H9 (cell line): ENCODE data around the gene TTC39C. TPM values are rescaled to one million over a fixed set of nuclear protein-coding genes. Genes with fewer than 3 reads are reported as not detected.

Experiments used
- DNase-seq: peaks from one replicate; pipeline ENCODE4 v3.0.0-alpha.2; 2017
- H2AFZ ChIP-seq: one replicate; pipeline ENCODE4 v1.6.1; 2013; ENCODE audit warnings: mild to moderate bottlenecking, low read length, control low read depth, moderate library complexity
- H2AK5ac ChIP-seq: 2 replicates; pipeline ENCODE4 v1.6.1; 2013; ENCODE audit warnings: low read length, control low read depth, mixed read lengths; ENCODE audit not compliant: insufficient read length
- H2BK120ac ChIP-seq: one replicate; pipeline ENCODE4 v1.6.1; 2013; ENCODE audit warnings: low read depth, mild to moderate bottlenecking, low read length, control low read depth, inconsistent platforms; ENCODE audit not compliant: poor library complexity, severe bottlenecking
- H2BK12ac ChIP-seq: 2 replicates; pipeline ENCODE4 v1.6.1; 2013; ENCODE audit warnings: low read length, control low read depth, mixed read lengths, low read depth; ENCODE audit not compliant: insufficient read length
- H2BK15ac ChIP-seq: 2 replicates; pipeline ENCODE4 v1.6.1; 2013; ENCODE audit warnings: low read depth, low read length, control low read depth
- H2BK20ac ChIP-seq: one replicate; pipeline ENCODE4 v1.6.1; 2013; ENCODE audit warnings: low read depth, mild to moderate bottlenecking, low read length, control low read depth, inconsistent platforms; ENCODE audit not compliant: poor library complexity, severe bottlenecking
- H2BK5ac ChIP-seq: 2 replicates; pipeline ENCODE4 v1.6.1; 2013; ENCODE audit warnings: low read length, control low read depth, mixed read lengths; ENCODE audit not compliant: insufficient read length
- H3K14ac ChIP-seq: 2 replicates; pipeline ENCODE4 v1.6.1; 2013; ENCODE audit warnings: low read length, control low read depth; ENCODE audit not compliant: insufficient read depth
- H3K18ac ChIP-seq: 2 replicates; pipeline ENCODE4 v1.6.1; 2013; ENCODE audit warnings: low read depth, mild to moderate bottlenecking, mixed read lengths, low read length, control low read depth; ENCODE audit not compliant: insufficient read length
- H3K23ac ChIP-seq: 2 replicates; pipeline ENCODE4 v1.6.1; 2013; ENCODE audit warnings: low read length, control low read depth, mixed read lengths, low read depth; ENCODE audit not compliant: insufficient read length
- H3K23me2 ChIP-seq: 2 replicates; pipeline ENCODE4 v1.6.1; 2013; ENCODE audit warnings: low read depth, mild to moderate bottlenecking, mixed read lengths, low read length, control low read depth; ENCODE audit not compliant: insufficient read length, poor library complexity, severe bottlenecking
- H3K27ac ChIP-seq: 2 replicates; pipeline ENCODE4 v1.5.1; 2013; ENCODE audit warnings: low read length, control low read depth, mixed read lengths, low read depth; ENCODE audit not compliant: insufficient read length
- H3K27me3 ChIP-seq: 2 replicates; pipeline ENCODE4 v1.6.1; 2013; ENCODE audit warnings: low read length, control low read depth, inconsistent platforms; ENCODE audit not compliant: insufficient read depth
- H3K4ac ChIP-seq: 2 replicates; pipeline ENCODE4 v1.6.1; 2013; ENCODE audit warnings: low read depth, mild to moderate bottlenecking, control low read depth, inconsistent platforms, low read length, moderate library complexity
- H3K4me1 ChIP-seq: 2 replicates; pipeline ENCODE4 v1.6.1; 2013; ENCODE audit warnings: low read length, control low read depth, inconsistent platforms; ENCODE audit not compliant: insufficient read depth
- H3K4me2 ChIP-seq: 2 replicates; pipeline ENCODE4 v1.6.1; 2013; ENCODE audit warnings: low read length, control low read depth, mixed read lengths; ENCODE audit not compliant: insufficient read length, insufficient read depth
- H3K56ac ChIP-seq: 2 replicates; pipeline ENCODE4 v1.6.1; 2013; ENCODE audit warnings: low read depth, mild to moderate bottlenecking, mixed read lengths, low read length, control low read depth; ENCODE audit not compliant: insufficient read length
- H3K79me1 ChIP-seq: 2 replicates; pipeline ENCODE4 v1.6.1; 2013; ENCODE audit warnings: low read depth, mild to moderate bottlenecking, moderate library complexity, low read length, control low read depth, inconsistent platforms; ENCODE audit not compliant: insufficient read depth, poor library complexity, severe bottlenecking
- H3K79me2 ChIP-seq: 2 replicates; pipeline ENCODE4 v1.6.1; 2013; ENCODE audit warnings: low read length, control low read depth, inconsistent platforms; ENCODE audit not compliant: insufficient read depth
- H3K9ac ChIP-seq: 2 replicates; pipeline ENCODE4 v1.6.1; 2013; ENCODE audit warnings: low read length, control low read depth, mixed read lengths; ENCODE audit not compliant: insufficient read length; ENCODE audit errors: extremely low read depth
- H3K9me3 ChIP-seq: one replicate; pipeline ENCODE4 v1.6.1; 2013; ENCODE audit warnings: low read depth, low read length, inconsistent platforms; ENCODE audit not compliant: control insufficient read depth
- H3T11ph ChIP-seq: one replicate; pipeline ENCODE4 v1.6.1; 2013; ENCODE audit warnings: mild to moderate bottlenecking, low read length, control low read depth, inconsistent platforms
- H4K20me1 ChIP-seq: one replicate; pipeline ENCODE4 v1.6.1; 2013; ENCODE audit not compliant: control insufficient read depth, insufficient read length, insufficient read depth
- H4K5ac ChIP-seq: 2 replicates; pipeline ENCODE4 v1.6.1; 2013; ENCODE audit warnings: low read depth, mild to moderate bottlenecking, mixed read lengths, low read length, control low read depth; ENCODE audit not compliant: insufficient read length
- H4K8ac ChIP-seq: replicated peaks from 2 replicates; pipeline ENCODE4 v1.6.1; 2013; ENCODE audit warnings: low read length, control low read depth, mixed read lengths, low read depth; ENCODE audit not compliant: insufficient read length
- H4K91ac ChIP-seq: 2 replicates; pipeline ENCODE4 v1.6.1; 2013; ENCODE audit warnings: low read depth, mild to moderate bottlenecking, moderate library complexity, mixed read lengths, low read length, control low read depth; ENCODE audit not compliant: insufficient read length
- H3K27ac Mint-ChIP-seq, 3 experiments: 2 replicates in 2 of 3; 3 replicates in 1 of 3; pipeline ENCODE4 v1.8.0; 2020 to 2021; ENCODE audit warnings: mixed read lengths in 3 of 3, mild to moderate bottlenecking in 1 of 3, moderate library complexity in 1 of 3
- H3K27me3 Mint-ChIP-seq: 2 replicates; pipeline ENCODE4 v1.8.0; 2021; ENCODE audit warnings: low read depth, mild to moderate bottlenecking, moderate library complexity, mixed read lengths
- H3K36me3 Mint-ChIP-seq, 3 experiments: 2 replicates in 2 of 3; 3 replicates in 1 of 3; pipeline ENCODE4 v1.8.0; 2020 to 2021; ENCODE audit warnings: low read depth in 3 of 3, mixed read lengths in 3 of 3; ENCODE audit not compliant: insufficient read depth in 1 of 3
- H3K4me1 Mint-ChIP-seq, 2 experiments: 2 replicates each; pipeline ENCODE4 v1.8.0; 2020; ENCODE audit warnings: mixed read lengths in 2 of 2
- H3K4me3 Mint-ChIP-seq, 2 experiments: 2 replicates in 1 of 2; 3 replicates in 1 of 2; pipeline ENCODE4 v1.8.0; 2020 to 2021; ENCODE audit warnings: mild to moderate bottlenecking in 2 of 2, mixed read lengths in 2 of 2, moderate library complexity in 1 of 2
- H3K9me3 Mint-ChIP-seq, 2 experiments: 2 replicates in 1 of 2; 3 replicates in 1 of 2; pipeline ENCODE4 v1.8.0; 2020; ENCODE audit warnings: mild to moderate bottlenecking in 2 of 2, mixed read lengths in 2 of 2, moderate library complexity in 1 of 2
- WGBS: extraction: QIAGEN DNeasy Blood & Tissue Kit; methylation state at CpG from one replicate; pipeline ENCODE4 v1.1.7; 2013; ENCODE audit warnings: missing lambda C conversion rate, low lambda C conversion rate, mixed read lengths; ENCODE audit not compliant: insufficient read length; ENCODE audit errors: extremely low coverage; 5-methylcytosine and 5-hydroxymethylcytosine counted together
- total RNA-seq: library from RNA; stranded (reverse); gene quantifications from 2 replicates; pipeline ENCODE4 v1.2.1, GENCODE V29; 2021
- TF ChIP-seq, protein P1 (sequence below): fragments of 200-600 bp; sonication (generic); conservative IDR thresholded peaks from 3 replicates; pipeline ENCODE4 v1.8.0; 2021; ENCODE audit warnings: antibody characterized with exemption, mild to moderate bottlenecking

TTC39C gene
- total RNA-seq, 1 experiment from 2014 or later = 18.0 TPM

DNA sequence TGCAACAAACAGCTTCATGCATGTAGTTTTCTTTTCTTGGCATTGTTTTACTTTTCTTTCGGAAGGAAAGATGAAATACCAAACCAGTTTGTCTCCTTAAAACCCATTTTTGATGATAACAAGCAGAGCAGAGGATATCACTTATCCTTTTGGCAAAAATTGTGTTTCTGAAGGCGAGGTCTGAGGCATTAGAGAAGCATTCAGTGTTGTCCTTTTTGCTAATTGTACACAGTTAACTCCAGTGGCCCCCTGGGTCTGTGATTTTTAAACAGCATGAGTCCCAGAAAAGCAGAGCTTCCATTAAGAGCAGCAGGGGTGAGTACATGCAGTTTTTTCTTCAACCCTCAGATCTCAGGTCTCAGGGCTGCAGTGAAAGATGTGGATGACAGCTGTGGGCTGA is 41.3 kb downstream of the TTC39C start:
- Histone ChIP-seq H3K14ac (no peak overlapping the region), H3K23me2 (no peaks in the 10 kb centered on the region), H4K91ac (no peak overlapping the region), H2BK12ac (no peak overlapping the region), H3K56ac (no peak overlapping the region), H3K79me2 (peaks cover 11% of the 10 kb centered on the region; the same call in 1 of the 2 replicates), H3K4me2 (no peak overlapping the region), H3K4me1 (peaks cover 3% of the 10 kb centered on the region; the same call in 1 of the 2 replicates), H2BK120ac (no peak overlapping the region), H3T11ph (no peak overlapping the region), H2AK5ac (no peak overlapping the region), H2BK20ac (no peak overlapping the region), H3K9me3 (no peaks in the 10 kb centered on the region), H3K23ac (no peak overlapping the region), H3K9ac (no peak overlapping the region), H3K18ac (no peak overlapping the region), H2BK15ac (no peak overlapping the region), H4K20me1 (no peaks in the 10 kb centered on the region), H2AFZ (no peak overlapping the region), H3K27me3 (no peaks in the 10 kb centered on the region), H3K27ac (no peak overlapping the region), H4K8ac (no peak overlapping the region), H3K79me1 (peaks cover 3% of the 10 kb centered on the region), H2BK5ac (no peak overlapping the region), H4K5ac (no peak overlapping the region), H3K4ac (no peak overlapping the region)
- WGBS = no CpG with 5 or more reads among the region's 2 CpGs
- no peak for DNase-seq
- Mint-ChIP-seq H3K4me3 (no peak overlapping the region), H3K4me1 (peaks cover 13 to 22% of the 10 kb centered on the region in 2 experiments), H3K27me3 (no peaks in the 10 kb centered on the region), H3K36me3 (peaks cover 0 to 4% (median 0%) of the 10 kb centered on the region in 3 experiments; a peak in 3 of 7 replicates), H3K27ac (peak overlapping the region in 1 of 3 experiments; percentile 64; a peak in 1 of 7 replicates), H3K9me3 (peaks cover 0 to 3% of the 10 kb centered on the region in 2 experiments; a peak in 1 of 5 replicates)
- TF ChIP-seq, protein P1, sequence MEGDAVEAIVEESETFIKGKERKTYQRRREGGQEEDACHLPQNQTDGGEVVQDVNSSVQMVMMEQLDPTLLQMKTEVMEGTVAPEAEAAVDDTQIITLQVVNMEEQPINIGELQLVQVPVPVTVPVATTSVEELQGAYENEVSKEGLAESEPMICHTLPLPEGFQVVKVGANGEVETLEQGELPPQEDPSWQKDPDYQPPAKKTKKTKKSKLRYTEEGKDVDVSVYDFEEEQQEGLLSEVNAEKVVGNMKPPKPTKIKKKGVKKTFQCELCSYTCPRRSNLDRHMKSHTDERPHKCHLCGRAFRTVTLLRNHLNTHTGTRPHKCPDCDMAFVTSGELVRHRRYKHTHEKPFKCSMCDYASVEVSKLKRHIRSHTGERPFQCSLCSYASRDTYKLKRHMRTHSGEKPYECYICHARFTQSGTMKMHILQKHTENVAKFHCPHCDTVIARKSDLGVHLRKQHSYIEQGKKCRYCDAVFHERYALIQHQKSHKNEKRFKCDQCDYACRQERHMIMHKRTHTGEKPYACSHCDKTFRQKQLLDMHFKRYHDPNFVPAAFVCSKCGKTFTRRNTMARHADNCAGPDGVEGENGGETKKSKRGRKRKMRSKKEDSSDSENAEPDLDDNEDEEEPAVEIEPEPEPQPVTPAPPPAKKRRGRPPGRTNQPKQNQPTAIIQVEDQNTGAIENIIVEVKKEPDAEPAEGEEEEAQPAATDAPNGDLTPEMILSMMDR = no peak
